GM21737 (cell line): ENCODE results near the gene PAQR3.
"Not testable (repeated sequence)": the region's sequence is repeated elsewhere in the genome, so short reads cannot be mapped to it uniquely, and the experiment has no call there.

Source experiments
- ATAC-seq: cut with Tn5 transposase; IDR thresholded peaks from one replicate; pipeline ENCODE4 v1.9.1; 2021; ENCODE audit warnings: mild to moderate bottlenecking, moderate library complexity; ENCODE audit not compliant: unreplicated experiment

Gene PAQR3

DNA sequence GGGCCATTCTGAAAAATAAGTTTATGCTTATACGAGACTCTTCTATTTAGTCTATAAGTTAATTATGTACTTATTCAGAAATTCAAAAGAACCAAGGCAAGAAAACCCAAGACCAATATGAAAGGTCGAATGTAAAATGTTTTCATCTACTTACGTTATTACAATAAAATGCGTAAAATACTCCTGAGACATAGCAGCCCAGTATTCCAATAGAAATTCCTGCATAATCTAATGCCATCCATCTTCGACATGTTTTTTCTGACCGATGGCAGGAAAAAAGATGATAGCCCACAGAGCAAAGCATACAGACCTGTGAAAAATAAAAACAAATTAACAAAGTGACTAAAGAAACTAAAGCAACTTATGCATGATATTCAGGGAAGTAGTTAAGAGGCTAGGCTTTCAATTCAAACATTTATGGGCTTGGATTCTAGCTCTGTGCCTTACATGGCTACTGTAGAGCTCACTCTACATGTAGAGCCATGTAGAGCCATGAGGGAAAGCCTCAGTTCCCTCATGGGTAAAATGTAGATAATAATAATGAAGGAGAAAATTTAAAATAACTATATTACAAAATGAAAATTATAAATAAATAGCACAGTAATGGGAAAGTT lies 9.1 kb downstream of the PAQR3 start:
- ATAC-seq, result no peak

DNA sequence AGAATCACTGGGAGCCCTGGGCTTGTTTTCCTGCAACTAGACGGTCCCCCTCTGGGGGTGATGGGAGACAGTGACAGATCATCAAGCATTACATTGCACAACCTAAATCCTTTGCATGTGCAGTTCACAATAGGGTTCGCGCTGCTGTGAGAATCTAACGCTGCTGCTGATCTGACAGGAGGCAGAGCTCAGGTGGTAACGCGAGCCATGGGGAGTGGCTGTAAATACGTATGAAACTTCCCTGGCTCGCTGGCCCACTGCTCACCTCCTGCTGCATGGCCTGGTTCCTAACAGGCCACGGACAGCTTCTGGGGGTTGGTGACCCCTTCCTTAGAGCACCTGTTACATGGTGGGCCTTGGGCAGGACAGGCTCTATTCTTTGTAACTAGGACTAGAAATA lies 10.4 kb downstream of the PAQR3 start:
- no peak for ATAC-seq

- no peak for ATAC-seq
Measured at GRCh38 chr4:78926826-78927225, 12.4 kb downstream of the PAQR3 start.

- ATAC-seq, result no peak
Measured at GRCh38 chr4:78923464-78924312, 15.6 kb downstream of the PAQR3 start.

GRCh38 chr4:78922207-78922606 lies 17.0 kb downstream of the PAQR3 start:
- no peak for ATAC-seq

GRCh38 chr4:78910612-78911011 lies 28.6 kb downstream of the PAQR3 start:
- no peak for ATAC-seq

DNA sequence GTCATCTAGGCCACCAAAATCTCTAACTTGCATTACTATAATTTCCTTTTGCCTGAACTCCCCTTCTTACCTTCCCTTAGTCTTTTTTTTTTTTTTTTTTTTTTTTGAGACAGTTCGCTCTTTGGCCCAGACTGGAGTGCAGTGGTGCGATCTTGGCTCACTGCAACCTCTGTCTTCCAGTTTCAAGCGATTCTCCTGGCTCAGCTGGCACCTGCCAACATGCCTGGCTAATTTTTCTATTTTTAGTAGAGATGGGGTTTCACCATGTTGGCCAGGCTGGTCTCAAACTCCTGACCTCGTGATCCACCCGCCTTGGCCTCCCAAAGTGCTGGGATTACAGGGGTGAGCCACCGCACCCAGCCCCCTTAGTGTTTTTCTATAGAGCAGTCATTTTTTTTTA lies 30.3 kb downstream of the PAQR3 start:
- not testable (repeated sequence) for ATAC-seq

- no peak for ATAC-seq
Measured at GRCh38 chr4:78907638-78908037, 31.6 kb downstream of the PAQR3 start.

- no peak for ATAC-seq
Measured at GRCh38 chr4:78904143-78904542, 35.1 kb downstream of the PAQR3 start.

GRCh38 chr4:78902298-78902697 lies 36.9 kb downstream of the PAQR3 start:
- no peak for ATAC-seq

DNA sequence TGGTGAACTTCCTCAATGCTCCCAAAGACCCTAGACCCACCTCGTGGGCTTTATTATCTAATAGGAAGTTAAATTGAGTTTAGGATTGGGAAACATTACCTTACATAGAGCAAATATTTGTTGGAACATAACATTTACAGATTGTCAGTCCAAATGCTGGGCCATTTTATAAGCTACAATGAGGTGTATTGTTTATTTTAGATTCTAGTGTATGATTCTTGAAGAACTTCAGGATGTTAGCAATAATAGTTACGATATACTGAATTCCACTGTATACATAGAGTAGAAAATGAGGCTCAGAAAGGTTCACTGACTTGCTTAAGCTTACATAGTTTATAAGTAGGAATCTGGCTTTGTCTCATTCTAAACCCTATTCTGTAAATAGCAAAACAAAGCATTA lies 37.4 kb downstream of the PAQR3 start:
- ATAC-seq, result no peak

- no peak for ATAC-seq
Measured at GRCh38 chr4:78899302-78899701, 39.9 kb downstream of the PAQR3 start.

DNA sequence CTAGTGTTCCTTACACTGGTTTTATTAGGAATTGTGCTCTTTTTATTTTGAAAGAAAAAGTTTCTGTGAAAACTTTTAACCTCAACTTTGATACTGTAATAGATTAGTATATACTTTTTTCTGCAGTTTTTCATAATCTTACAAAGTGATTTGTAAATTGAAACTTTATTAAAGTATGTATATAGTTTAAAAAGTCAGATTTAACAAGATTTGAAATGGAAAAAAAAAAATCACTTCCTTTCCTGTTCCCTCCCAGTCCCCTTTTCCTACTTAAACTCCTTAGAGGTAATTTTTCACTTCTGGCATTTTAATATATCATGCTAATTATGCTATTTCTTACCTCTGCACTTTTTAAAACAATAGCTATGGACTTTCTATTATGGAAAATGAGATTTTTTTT lies 49.3 kb downstream of the PAQR3 start:
- no peak for ATAC-seq

DNA sequence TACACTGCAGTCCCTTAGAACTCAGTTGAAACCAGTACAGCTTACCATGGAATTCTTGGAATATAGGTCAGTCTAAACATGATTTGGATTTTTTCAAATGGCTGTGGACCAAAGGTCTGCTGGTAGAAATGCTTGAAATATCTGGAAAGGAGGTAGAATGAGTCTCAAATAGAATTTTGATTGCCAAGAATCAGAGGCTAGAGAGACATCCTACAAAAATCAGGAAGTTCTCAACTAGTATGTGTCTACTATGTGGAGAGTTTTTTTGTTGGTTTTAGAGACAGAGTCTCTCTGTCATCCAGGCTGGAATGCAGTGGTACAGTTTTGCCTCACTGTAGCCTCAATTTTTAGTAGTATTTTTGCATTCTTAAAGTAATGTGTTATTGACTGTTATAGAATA lies 53.6 kb downstream of the PAQR3 start:
- ATAC-seq, result no peak

DNA sequence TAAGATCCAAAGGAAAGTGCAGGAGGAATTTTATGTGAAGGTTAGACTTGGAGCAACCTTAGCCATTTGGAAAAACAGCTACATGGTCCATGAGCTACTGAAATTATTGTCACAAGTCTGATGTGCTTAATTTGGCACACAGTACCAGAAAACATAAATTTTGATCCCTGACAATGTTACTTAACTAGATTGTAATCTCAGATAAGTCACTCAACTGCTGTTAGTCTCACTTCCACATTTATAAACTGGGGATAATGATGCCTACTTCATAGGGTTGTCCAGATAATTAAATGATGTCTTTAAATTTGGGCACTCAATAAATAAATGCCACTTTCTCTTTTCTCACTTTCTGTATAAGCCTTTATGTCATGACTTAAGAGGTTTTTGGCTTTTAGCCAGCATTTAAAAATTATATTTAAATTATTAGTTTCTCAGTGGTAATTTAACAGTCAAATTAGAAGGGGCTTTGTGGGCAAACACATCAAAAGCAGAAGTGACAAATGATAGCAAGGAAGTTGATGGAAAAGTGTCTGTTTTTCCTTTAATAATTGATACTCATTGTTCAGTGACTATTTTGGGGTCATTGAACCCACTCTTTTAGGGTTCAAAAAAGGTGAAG lies 58.3 kb downstream of the PAQR3 start:
- no peak for ATAC-seq

GRCh38 chr4:78878031-78878430 lies 61.2 kb downstream of the PAQR3 start:
- no peak for ATAC-seq

DNA sequence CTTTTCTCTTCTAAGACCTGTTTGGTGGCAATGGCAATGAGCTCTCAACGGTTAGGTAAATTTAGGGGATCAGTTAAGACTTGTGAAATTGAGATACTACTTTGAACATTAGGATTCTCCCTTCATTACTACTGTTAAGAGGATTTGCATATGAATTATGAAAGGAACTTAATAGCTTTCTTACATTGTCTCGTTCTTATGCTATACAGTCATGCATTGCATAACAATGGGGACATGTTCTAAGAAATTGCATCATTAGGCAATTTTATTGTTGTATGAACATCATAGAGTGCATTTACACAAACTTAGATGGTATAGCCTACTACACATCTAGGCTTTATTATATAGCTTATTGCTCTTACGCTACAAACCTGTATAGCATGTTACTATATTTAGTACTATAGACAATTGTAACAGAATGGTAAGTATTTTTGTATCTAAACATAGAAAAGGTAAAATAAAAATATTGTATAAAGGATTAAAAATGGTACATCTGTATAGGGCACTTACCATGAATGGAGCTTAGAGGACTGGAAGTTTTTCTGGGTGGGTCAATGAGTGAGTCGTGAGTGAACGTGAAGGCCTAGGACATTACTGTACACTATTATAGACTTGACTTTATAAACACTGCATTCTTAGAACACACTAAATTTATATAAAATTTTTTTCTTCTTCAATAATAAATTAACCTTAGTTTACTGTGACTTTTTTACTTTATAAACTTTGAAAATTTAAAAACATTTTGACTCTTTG lies 62.5 kb downstream of the PAQR3 start:
- no peak for ATAC-seq

- ATAC-seq, result no peak
Measured at GRCh38 chr4:78870056-78870455, 69.2 kb downstream of the PAQR3 start.

DNA sequence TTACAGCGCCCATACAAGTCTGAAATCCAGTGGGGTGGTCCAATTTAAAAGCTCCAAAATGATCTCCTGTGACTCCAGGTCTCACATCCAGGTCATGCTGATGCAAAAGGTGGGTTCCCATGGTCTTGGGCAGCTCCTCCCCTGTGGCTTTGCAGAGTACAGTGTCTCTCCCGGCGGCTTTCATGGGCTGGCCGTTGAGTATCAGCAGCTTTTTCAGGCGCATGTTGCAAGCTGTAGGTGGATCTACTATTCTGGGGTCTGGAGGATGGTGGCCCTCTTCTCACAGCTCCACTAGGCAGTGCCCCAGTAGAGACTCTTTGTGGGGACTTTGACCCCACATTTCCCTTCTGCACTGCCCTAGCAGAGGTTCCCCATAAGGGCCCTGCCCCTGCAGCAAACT lies 70.5 kb downstream of the PAQR3 start:
- not testable (repeated sequence) for ATAC-seq

DNA sequence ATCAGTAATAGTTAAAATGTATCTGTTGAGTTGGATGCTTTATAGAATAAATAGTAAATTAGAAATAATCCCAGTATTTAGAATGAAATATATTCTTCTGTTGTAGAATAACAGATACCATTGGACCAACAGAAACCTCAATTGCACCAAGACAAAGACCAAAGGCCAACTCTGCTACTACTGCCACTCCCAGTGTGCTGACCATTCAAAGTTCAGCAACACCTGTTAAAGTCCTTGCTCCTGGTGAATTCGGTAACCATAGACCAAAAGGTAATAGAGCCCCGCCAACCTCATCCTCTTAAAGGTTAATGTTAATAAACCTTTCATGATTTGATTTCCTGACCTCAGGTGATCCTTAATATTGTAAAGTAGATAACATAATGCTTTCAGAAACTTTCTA lies 73.8 kb downstream of the PAQR3 start:
- ATAC-seq, result no peak

DNA sequence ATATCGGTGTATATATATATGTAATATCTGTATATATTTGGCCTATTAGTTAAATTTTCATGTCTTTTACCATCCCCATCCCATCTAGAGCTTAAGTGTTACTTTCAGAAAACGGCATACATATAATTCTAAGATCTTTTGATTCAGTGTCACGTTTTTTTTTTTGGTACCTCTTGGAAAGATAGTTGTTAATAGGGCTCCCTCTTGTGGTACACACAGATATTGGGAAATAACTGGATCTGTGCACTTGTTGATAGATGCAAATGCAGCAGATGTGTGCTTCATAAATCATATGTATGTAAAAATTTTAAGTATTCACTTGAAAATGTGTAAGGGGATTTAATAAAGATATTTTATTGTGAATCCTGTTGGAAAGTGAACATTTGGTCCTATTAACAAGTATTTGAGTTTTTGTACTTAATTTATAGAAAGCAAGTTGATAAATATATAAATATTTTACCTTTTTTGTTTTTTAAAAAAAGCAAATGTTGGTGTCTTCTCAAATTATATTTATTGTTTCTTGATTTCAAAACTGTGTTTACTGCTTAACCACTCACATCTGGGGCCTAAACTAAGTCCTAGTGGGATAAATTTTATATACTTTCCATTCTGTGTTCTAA lies 74.7 kb downstream of the PAQR3 start:
- no peak for ATAC-seq
